ENCODE data around the gene MXRA7. TPM values are rescaled to one million over a fixed set of nuclear protein-coding genes. Genes with fewer than 3 reads are reported as not detected.
"Not testable (repeated sequence)": the region's sequence is repeated elsewhere in the genome, so short reads cannot be mapped to it uniquely, and the experiment has no call there.

MXRA7 gene
- 100 to 1,000 TPM in 3 of 4 donors, 10 to 100 TPM in 1; 93.8 to 121 (median 112) TPM for polyA plus RNA-seq (ENCODE audit: insufficient read length in 4 of 4)

- no peak for DNase-seq (ENCODE audit: low read depth in 4 of 4, low spot score in 3 of 4)
These were observed at the start of gene MXRA7 for GRCh38 chr17:76710863-76711611. TSS of gene MXRA7 (minus strand) at chr17:76710965. CDS start at chr17:76710946, 19 bp downstream.

DNA sequence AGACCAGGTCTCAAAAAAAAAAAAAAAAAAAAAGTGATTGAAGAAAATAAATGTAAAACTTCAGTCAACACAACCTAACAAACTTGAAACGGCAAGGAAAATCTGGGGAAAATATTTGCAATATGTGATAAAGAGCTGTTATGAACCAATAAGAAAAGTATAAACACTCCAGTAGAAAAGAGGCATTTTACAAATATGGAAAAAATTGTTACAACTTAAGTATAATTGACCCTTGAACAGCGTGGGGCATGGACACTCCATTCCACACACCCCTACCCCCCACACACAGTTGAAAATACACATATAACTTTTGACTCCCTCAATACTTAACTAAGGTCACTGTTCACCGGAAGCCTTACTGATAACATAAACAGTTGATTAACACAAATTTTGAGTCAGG lies 47.8 kb upstream of the MXRA7 start:
- DNase-seq (ENCODE audit: low read depth in 4 of 4, low spot score in 3 of 4) = no peak

GRCh38 chr17:76757256-76757655 lies 46.5 kb upstream of the MXRA7 start:
- no peak for DNase-seq (ENCODE audit: low read depth in 4 of 4, low spot score in 3 of 4)

DNA sequence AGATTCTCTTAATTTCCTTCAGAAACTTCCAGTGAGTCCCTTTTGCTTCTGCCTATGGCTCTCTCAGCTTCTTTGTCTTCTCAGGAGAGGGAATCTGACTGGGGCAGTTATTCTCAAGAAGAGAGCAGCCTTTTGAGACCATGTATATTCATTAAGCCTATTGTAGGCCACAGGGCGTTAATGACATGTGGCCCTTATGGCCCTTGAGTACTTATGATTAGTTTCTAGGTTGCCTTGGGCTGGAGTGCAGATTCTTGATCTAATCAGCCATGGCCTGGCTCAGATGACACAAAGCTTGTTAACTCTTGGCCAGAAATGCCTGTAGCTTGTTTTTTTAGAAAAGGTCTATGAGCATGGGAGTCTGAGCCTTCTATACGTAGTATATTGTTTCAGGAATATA lies 44.5 kb upstream of the MXRA7 start:
- DNase-seq (ENCODE audit: low read depth in 4 of 4, low spot score in 3 of 4) = no peak

DNA sequence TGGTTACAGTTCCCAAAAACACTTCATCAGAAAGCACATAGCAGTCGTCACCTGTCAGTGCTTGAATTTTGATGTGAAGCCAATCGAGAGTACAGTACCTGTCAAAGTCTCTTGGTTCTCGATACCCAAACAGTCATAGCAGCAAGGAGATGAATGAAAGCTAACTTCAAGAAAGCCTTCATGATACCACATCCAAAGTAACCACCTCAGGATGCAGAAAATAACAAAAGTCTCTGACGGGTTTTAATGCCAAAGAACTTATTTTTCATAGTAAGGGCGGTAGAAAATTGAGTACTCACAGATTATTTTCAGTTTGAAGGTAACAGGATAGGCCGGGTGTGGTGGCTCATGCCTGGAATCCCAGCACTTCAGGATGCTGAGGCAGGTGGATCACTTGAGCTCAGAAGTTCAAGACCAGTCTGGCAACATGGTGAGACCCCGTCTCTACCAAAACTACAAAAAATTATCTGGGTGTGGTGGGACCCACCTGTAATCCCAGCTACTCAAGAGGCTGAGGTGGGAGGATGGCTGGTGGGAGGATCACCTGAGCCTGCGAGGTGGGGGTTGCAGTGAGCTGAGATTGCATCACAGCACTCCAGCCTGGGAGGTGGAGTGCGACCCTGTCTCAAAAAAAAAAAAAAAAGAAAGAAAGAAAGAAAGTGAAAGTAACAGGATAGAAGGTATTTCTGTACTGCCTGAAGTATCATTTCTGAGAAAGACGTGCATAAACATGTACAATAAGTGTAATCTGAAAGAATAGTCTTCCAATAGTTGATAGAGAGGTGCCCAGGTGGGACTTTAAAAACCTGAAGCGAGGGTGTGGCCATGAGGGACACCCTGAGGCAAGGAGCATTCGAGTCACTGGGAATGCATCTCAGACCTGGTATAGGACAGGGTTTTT lies 42.5 kb upstream of the MXRA7 start:
- no peak for DNase-seq (ENCODE audit: low read depth in 4 of 4, low spot score in 3 of 4)

DNA sequence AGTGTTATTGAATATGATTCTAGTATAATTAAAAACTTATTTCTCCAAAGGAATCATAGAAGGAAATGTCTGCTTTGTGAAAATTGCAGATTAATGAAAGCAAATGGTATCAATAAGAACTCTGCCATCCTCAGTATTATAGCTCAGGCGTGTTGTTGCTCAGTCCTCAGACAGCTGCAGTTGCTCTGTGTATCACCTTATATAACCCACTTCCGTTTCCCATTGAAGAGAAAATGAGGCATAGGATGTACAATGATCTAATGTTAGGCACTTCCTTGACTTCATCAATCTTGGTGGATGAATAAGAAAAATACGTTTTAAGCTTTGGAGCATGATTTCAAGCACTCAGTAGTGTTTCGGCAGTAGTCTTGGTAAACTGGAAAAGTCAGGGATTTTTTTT lies 41.2 kb upstream of the MXRA7 start:
- DNase-seq (ENCODE audit: low read depth in 4 of 4, low spot score in 3 of 4) = no peak

DNA sequence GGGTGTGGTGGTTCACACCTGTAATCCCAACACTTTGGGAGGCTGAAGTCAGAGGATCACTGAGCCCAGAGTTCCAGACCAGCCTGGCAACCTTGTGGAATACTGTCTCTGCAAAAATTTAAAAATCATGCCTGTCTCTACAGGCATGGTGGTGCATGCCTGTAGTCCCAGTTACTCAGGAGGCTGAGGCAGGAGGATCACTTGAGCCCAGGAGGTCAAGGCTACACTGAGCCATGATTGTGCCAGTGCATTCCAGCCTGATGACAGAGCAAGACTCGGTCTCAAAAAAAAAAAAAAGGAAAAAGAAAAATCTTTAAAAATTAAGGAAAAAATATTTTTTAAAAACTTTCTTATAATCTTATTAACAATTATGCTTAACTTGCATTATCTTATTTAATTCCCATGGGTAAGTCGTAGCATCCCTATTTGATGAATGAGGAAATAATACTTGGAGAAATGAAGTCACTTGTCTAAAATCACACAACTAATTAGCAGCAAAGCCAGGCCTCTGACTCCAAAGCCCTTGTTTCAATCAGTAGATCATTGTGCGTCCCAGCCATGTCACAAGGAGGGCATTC lies 40.7 kb upstream of the MXRA7 start:
- no peak for DNase-seq (ENCODE audit: low read depth in 4 of 4, low spot score in 3 of 4)

DNA sequence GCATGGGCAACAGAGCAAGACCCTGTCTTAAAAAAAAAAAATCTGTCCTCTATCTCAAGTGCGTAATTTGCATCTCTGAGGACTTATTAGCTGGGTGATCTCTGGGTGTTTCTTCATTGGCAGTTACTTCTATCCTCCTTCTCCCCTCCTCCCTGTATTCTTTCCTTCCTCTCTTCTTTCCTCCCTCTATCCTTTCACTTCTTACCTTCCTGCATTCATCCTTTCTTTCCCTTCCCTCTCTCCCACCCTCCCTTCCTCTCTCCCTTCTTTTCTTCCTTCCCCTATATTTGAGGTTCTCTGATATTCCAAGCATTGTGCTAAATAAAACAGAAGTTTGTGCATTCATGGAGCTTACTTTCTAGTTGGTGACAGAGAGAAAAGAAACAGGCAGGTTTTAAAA lies 37.9 kb upstream of the MXRA7 start:
- no peak for DNase-seq (ENCODE audit: low read depth in 4 of 4, low spot score in 3 of 4)

GRCh38 chr17:76747716-76748363 lies 37.1 kb upstream of the MXRA7 start:
- no peak for DNase-seq (ENCODE audit: low read depth in 4 of 4, low spot score in 3 of 4)

DNA sequence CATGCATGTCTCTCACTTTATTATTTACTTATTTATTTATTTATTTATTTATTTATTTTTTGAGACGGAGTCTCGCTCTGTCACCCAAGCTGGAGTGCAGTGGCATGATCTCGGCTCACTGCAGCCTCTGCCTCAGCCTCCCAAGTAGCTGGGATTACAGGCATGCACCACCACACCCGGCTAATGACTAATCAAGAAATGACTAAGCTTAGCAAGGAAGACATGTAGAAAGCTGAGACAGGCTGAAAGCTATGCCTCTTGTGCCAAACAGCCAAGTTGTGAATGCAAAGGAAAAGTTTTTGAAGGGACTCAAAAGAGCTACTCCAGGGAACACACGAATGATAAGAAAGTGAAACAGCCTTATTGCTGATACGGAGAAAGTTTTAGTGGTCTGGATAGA lies 35.0 kb upstream of the MXRA7 start:
- not testable (repeated sequence) for DNase-seq (ENCODE audit: low read depth in 4 of 4, low spot score in 3 of 4)

GRCh38 chr17:76744747-76745146 lies 34.0 kb upstream of the MXRA7 start:
- no peak for DNase-seq (ENCODE audit: low read depth in 4 of 4, low spot score in 3 of 4)

DNA sequence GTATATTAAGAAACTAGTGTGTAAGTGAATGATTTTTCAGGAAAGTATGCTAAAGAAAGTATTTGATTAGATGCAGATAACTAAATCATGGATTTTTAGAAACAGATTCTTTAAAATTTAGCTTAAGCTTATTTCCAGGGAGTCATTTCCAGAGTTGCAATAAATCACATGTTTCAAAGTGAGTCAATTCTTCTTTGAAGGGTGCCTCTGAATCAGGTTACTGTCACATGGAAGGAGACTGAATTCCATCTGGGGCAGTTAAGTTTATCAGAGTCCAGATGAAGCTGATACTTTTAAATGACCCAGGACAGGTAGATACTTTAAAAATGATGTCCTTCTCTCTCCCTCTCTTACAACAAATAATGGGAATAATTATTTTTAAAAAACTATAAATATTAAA lies 32.2 kb upstream of the MXRA7 start:
- no peak for DNase-seq (ENCODE audit: low read depth in 4 of 4, low spot score in 3 of 4)

DNA sequence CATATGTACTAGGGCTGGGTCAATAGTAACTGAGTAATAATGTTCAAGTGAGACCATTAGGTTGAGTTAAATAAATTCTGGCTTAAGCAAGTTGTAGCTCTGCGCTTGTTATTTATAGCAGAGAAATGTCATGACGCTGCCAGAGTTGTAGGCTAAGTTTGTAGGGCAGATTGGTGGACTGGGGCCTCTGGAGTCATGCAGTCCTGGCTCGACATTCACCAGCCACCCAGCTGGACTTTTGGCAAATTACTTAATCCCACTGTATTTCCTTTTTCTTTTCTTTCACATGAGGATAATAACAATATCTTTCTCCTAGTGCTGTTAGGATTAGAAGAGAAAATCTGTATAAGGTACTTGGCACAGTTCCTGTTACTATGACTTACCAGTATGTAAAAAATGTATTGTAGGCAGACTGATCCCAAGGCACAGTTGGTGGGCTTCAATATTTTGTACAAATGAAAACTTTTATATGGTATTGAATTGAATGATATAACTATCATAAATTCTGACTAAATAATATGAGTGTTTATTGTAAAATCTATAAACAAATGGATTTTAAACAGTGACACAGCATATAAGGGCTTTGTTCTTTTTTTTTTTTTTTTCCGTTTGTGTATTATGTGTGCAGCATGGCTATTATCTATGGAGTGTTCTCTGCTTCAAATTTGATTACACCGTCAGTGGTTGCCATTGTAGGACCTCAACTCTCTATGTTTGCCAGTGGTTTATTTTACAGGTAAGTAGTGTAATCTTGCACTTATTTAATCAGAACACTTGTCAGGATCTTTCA lies 29.8 kb upstream of the MXRA7 start:
- no peak for DNase-seq (ENCODE audit: low read depth in 4 of 4, low spot score in 3 of 4)

DNA sequence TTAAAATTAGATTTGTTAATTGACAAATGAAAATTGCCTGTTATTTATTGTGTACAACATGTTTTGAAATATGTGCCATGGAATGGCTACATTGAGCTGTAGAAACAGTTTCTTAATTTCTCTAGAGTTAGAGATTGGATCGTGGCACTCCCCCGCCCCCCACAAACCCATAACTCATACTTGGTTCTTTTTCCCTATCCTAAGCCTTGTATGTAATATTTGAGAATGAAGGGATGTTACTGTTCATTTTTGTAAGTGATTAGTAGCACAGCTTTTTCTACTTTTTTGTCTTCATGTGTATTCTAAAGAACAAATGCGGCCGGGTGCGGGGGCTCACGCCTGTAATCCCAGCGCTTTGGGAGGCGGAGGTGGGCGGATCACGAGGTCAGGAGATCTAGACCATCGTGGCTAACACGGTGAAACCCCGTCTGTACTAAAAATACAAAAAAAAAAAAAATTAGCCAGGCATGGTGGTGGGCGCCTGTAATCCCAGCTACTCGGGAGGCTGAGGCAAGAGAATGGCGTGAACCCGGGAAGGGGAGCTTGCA lies 28.9 kb upstream of the MXRA7 start:
- DNase-seq (ENCODE audit: low read depth in 4 of 4, low spot score in 3 of 4) = not testable (repeated sequence)

- DNase-seq (ENCODE audit: low read depth in 4 of 4, low spot score in 3 of 4) = no peak
These were observed 27.7 kb upstream of the MXRA7 start for GRCh38 chr17:76738468-76738850.

GRCh38 chr17:76737676-76738467 lies 27.1 kb upstream of the MXRA7 start, which contains the start of gene MFSD11:
TSS of gene MFSD11 (plus strand) at chr17:76738119. CDS start at chr17:76738353, 234 bp downstream.
- peak; percentile 86 to 89 (median 88) for DNase-seq (ENCODE audit: low read depth in 4 of 4, low spot score in 3 of 4)

DNA sequence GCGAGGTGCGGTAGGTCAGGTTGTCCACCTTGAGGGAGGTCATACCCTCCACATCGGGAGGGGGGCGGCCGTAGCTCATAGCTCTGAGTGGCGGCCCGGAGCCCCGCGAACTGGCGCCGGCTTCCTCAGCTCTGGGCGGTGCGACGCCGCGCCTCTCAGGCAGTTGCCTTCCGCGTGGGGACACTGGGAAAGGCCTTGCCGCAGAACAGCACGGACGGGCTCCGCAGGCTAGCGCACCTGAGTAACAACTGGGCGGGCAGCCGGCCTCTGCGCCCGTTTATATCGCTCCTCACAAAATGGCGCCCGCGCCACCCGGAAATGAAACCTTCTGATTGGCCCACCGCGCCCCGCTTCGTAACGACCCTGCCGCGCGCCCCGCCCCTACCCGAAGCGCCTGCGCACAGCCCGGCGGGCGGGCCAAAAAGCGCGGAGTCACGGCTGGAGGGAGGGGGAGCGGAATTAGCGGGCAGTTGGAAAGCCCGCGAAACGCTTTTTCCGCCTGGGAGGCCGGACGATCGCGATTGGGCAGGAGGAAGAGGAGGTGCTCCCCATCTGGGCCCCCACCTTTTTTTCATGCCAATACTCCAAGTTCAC lies 26.4 kb upstream of the MXRA7 start, which contains the start of gene SRSF2:
Gene SRSF2, minus strand, starts transcription at position 250 of the 594 bp plus-strand sequence. Its CDS starts 171 bp downstream, at position 79.
- peak; percentile 95 to 98 (median 96) for DNase-seq (ENCODE audit: low read depth in 4 of 4, low spot score in 3 of 4)

- DNase-seq (ENCODE audit: low read depth in 4 of 4, low spot score in 3 of 4) = peak in 2 of 4 donors; percentile 26 to 57
These were observed 25.8 kb upstream of the MXRA7 start for GRCh38 chr17:76736349-76737081.

Measured in left renal pelvis (tissue), 4 donors.